Osteoblast (primary cell): ENCODE data around the gene NUFIP1. TPM values are rescaled to one million over a fixed set of nuclear protein-coding genes. Genes with fewer than 3 reads are reported as not detected.

Experiments
- DNase-seq: peaks from one replicate; pipeline ENCODE4 v3.0.0; 2011; ENCODE audit warnings: low spot score, mixed read lengths; ENCODE audit not compliant: insufficient read length; ENCODE audit errors: missing footprints
- H2AFZ ChIP-seq: 2 replicates; pipeline ENCODE4 v1.6.0; 2011; ENCODE audit warnings: mild to moderate bottlenecking, low read length
- H3K27ac ChIP-seq: 2 replicates; pipeline ENCODE4 v1.5.1; 2011; ENCODE audit warnings: mild to moderate bottlenecking, low read depth, low read length, moderate library complexity
- H3K27me3 ChIP-seq: 2 replicates; pipeline ENCODE4 v1.6.0; 2012; ENCODE audit warnings: mild to moderate bottlenecking, control low read depth, inconsistent platforms, low read length, moderate library complexity; ENCODE audit not compliant: insufficient read depth
- H3K36me3 ChIP-seq: 2 replicates; pipeline ENCODE4 v1.5.1; 2011; ENCODE audit warnings: mild to moderate bottlenecking, low read length, control low read depth, moderate library complexity; ENCODE audit not compliant: insufficient read depth
- H3K4me1 ChIP-seq: 2 replicates; pipeline ENCODE4 v1.5.1; 2011; ENCODE audit warnings: mild to moderate bottlenecking, low read length, control low read depth, moderate library complexity; ENCODE audit not compliant: insufficient read depth
- H3K4me2 ChIP-seq: 2 replicates; pipeline ENCODE4 v1.6.0; 2011; ENCODE audit warnings: mild to moderate bottlenecking, low read length; ENCODE audit not compliant: insufficient read depth
- H3K4me3 ChIP-seq: fragments of 200-600 bp; sonication (generic); 3 replicates; pipeline ENCODE4 v1.5.1; 2012; ENCODE audit warnings: mild to moderate bottlenecking, low read length, inconsistent platforms; ENCODE audit not compliant: insufficient read depth
- H3K79me2 ChIP-seq: 2 replicates; pipeline ENCODE4 v1.6.0; 2012; ENCODE audit warnings: mild to moderate bottlenecking, low read length, control low read depth, inconsistent platforms; ENCODE audit not compliant: insufficient read depth
- H3K9me3 ChIP-seq: 2 replicates; pipeline ENCODE4 v1.5.1; 2011; ENCODE audit warnings: low read depth, low read length, control low read depth
- H4K20me1 ChIP-seq: 2 replicates; pipeline ENCODE4 v1.6.0; 2012; ENCODE audit warnings: mild to moderate bottlenecking, low read length, control low read depth; ENCODE audit not compliant: insufficient read depth
- total RNA-seq: library from RNA; depleted of rRNA; stranded (reverse); fragments of >200 nt; gene quantifications from 2 replicates; pipeline ENCODE4 v1.2.3, GENCODE V29; 2012
- TF ChIP-seq, protein P1 (sequence below): IDR thresholded peaks from 2 replicates; pipeline ENCODE4 v1.5.1; 2011; ENCODE audit warnings: mild to moderate bottlenecking, low read depth, low read length, moderate library complexity; ENCODE audit errors: extremely low read depth

Gene NUFIP1
- total RNA-seq, 1 donor = 3.3 TPM

DNA sequence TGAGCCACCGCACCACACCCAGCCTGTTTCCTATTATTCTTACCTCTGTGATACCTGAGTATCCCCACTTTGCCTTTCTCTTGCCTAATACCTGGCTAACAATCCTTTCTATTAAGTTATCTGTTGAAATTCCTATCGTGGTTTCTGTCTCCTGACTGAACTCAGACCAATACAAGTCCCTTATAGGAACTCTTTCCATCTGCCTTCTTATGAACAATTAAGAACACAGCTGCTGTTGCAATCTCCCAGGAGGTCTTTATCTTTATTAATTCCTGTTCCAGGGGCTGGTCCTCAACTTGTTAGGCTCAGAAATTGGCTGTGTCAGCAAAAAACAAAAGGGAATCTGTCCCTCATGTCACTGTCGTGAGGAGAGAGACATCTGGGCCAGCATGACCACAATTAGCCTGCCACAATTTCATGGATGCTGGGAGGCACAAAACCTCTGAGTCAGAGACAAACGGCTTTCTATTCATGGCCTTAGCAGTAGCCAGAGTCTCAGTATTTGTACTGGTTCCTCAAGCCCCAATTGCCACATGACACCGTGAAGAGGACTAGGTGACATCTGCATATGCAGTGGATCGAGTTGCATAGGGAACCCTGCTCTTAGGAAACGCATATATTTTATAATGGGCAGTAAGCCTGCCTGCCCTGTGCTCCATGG is 58.2 kb downstream of the NUFIP1 start:
- Histone ChIP-seq H3K79me2 (no peaks in the 10 kb centered on the region), H3K27ac (peak overlapping the region; percentile 80), H4K20me1 (no peaks in the 10 kb centered on the region), H3K9me3 (no peaks in the 10 kb centered on the region), H3K4me2 (no peak overlapping the region), H3K4me1 (peaks cover 39% of the 10 kb centered on the region), H3K27me3 (peaks cover under 1% of the 10 kb centered on the region), H2AFZ (peak overlapping the region; percentile 7), H3K4me3 (no peak overlapping the region), H3K36me3 (no peaks in the 10 kb centered on the region)
- TF ChIP-seq, protein P1, sequence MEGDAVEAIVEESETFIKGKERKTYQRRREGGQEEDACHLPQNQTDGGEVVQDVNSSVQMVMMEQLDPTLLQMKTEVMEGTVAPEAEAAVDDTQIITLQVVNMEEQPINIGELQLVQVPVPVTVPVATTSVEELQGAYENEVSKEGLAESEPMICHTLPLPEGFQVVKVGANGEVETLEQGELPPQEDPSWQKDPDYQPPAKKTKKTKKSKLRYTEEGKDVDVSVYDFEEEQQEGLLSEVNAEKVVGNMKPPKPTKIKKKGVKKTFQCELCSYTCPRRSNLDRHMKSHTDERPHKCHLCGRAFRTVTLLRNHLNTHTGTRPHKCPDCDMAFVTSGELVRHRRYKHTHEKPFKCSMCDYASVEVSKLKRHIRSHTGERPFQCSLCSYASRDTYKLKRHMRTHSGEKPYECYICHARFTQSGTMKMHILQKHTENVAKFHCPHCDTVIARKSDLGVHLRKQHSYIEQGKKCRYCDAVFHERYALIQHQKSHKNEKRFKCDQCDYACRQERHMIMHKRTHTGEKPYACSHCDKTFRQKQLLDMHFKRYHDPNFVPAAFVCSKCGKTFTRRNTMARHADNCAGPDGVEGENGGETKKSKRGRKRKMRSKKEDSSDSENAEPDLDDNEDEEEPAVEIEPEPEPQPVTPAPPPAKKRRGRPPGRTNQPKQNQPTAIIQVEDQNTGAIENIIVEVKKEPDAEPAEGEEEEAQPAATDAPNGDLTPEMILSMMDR = no peak
- DNase-seq = no peak

DNA sequence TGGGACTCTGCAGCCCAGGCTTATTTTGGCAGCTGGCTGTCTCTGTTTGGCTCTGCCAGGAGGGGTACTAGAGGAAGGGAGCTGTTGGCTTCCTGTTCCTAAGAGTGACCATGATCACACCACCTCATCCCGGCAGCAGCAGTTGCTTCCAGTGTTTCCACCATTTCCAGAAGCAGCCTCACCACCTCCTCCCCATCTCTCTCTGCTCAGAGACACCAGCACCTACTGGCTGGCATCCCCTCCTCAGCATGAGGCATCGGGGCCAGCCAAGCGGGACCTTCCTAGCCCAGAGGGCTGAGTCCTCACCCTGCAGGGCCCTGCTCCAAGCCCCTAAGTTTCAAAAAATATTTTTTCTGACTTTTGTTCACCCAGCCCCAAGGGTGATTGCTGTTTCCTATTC is 59.0 kb downstream of the NUFIP1 start:
- Histone ChIP-seq H3K27ac (no peak overlapping the region), H3K4me3 (no peak overlapping the region), H3K4me2 (no peak overlapping the region), H2AFZ (peak overlapping the region; percentile 40), H3K36me3 (no peaks in the 10 kb centered on the region), H3K4me1 (peaks cover 39% of the 10 kb centered on the region), H3K79me2 (no peaks in the 10 kb centered on the region), H3K9me3 (no peaks in the 10 kb centered on the region), H3K27me3 (peaks cover 2% of the 10 kb centered on the region), H4K20me1 (no peaks in the 10 kb centered on the region)
- TF ChIP-seq, protein P1 = no peak
- no peak for DNase-seq

DNA sequence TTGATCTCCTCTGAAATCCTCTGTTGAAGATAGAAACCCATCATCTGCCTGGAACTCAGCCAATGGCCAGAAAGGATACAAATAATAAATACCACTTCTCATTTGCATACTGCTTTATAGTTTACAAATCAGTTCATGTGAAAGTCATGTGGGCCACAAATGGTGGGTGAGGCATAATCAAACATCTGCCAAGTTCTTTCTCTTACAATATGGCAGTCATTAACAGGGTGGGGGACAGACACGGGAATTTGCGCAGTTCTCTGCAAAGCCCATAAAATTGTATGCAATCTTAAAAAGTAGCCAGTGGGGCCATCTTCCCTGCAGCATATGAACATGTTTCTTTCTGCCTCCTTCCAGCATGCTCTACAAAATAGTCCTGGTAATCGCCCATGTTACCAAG is 59.6 kb downstream of the NUFIP1 start:
- Histone ChIP-seq H3K36me3 (no peaks in the 10 kb centered on the region), H3K27ac (no peak overlapping the region), H3K4me2 (no peak overlapping the region), H3K4me1 (peaks cover 37% of the 10 kb centered on the region), H2AFZ (peak overlapping the region; percentile 40), H4K20me1 (no peaks in the 10 kb centered on the region), H3K4me3 (no peak overlapping the region), H3K9me3 (no peaks in the 10 kb centered on the region), H3K79me2 (no peaks in the 10 kb centered on the region), H3K27me3 (peaks cover 2% of the 10 kb centered on the region)
- no peak for DNase-seq
- TF ChIP-seq, protein P1 = no peak

DNA sequence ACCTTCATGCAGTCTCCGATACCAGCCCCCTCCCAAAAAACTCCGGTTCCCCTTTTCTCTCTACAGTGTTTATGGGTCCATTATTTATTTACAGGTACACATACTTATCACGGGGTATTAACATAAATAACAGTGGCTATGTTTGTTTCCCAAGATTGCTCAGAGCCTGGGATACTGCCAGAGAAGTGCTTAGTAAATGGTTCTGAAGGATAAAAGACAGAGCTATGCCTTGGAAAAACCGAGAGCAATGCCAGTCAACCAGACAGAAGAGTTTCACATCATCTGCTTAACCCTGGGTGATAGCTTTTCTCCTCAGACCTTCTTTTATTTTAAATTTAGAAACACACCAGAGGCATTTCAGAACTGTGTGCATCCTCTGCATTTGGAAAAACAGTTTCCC is 61.3 kb downstream of the NUFIP1 start:
- TF ChIP-seq, protein P1 = no peak
- Histone ChIP-seq H2AFZ (no peak overlapping the region), H3K79me2 (no peaks in the 10 kb centered on the region), H3K4me1 (peaks cover 21% of the 10 kb centered on the region), H3K36me3 (no peaks in the 10 kb centered on the region), H3K27ac (no peak overlapping the region), H3K9me3 (no peaks in the 10 kb centered on the region), H4K20me1 (no peaks in the 10 kb centered on the region), H3K4me3 (no peak overlapping the region), H3K27me3 (peaks cover 2% of the 10 kb centered on the region), H3K4me2 (no peak overlapping the region)
- no peak for DNase-seq
